HepG2 (cell line): ENCODE results near the gene MAGEA12.
"Not testable (repeated sequence)": the region's sequence is repeated elsewhere in the genome, so short reads cannot be mapped to it uniquely, and the experiment has no call there.

Source experiments
- CTCF ChIP-seq: sonication (generic); formaldehyde crosslinking; IDR thresholded peaks from 2 replicates; pipeline ENCODE4 v1.5.0; 2020; ENCODE audit warnings: mild to moderate bottlenecking, missing genetic modification reagents, moderate library complexity
- EP300 ChIP-seq, 3 experiments: sonication (generic) in 1 of 3; formaldehyde crosslinking in 1 of 3; IDR thresholded peaks; 2 replicates each; pipeline versions ENCODE4 v1.5.1 to v1.6.1; 2011 to 2020; ENCODE audit warnings: low read depth in 2 of 3, low read length in 2 of 3, borderline replicate concordance in 1 of 3, improper control_type of control experiment in 1 of 3, mild to moderate bottlenecking in 1 of 3, missing genetic modification reagents in 1 of 3, moderate library complexity in 1 of 3
- TERF1 ChIP-seq: sonication (generic); formaldehyde crosslinking; IDR thresholded peaks from 2 replicates; pipeline ENCODE4 v1.8.0; 2022; ENCODE audit warnings: mild to moderate bottlenecking, missing genetic modification reagents, moderate library complexity
- ZBTB20 ChIP-seq: sonication (generic); formaldehyde crosslinking; IDR thresholded peaks from 2 replicates; pipeline ENCODE4 v1.8.1; 2023; ENCODE audit warnings: missing genetic modification reagents, low read depth, mild to moderate bottlenecking, borderline replicate concordance
- ZNF777 ChIP-seq: sonication (generic); formaldehyde crosslinking; IDR thresholded peaks from 2 replicates; pipeline ENCODE4 v1.4.0; 2020; ENCODE audit warnings: missing genetic modification reagents

- not testable (repeated sequence) for TF ChIP-seq ZBTB20 (CRISPR knock-in tag); CTCF (CRISPR knock-in tag); ZNF777 (CRISPR knock-in tag); TERF1 (CRISPR knock-in tag); EP300 (IDR thresholded peaks at IDR 0.05; ENCODE audit: low read depth in 2 of 2, low read length in 2 of 2); EP300 (CRISPR knock-in tag; IDR thresholded peaks at IDR 0.05; ENCODE audit: borderline replicate concordance)
Measured at GRCh38 chrX:152734143-152734858, 744 bp downstream of the MAGEA12 start.
